OCI-LY7 (cell line): Measurements from ENCODE around the gene CACNA1D.

Source experiments
- EZH2phosphoT487 ChIP-seq: fragments of 200-600 bp; sonication (generic); IDR thresholded peaks from 2 replicates; pipeline ENCODE4 v1.6.1; 2018; ENCODE audit warnings: low read depth, borderline replicate concordance, mild to moderate bottlenecking, mixed run types, antibody characterized with exemption, low read length, moderate library complexity, mixed read lengths
- TF ChIP-seq, protein P1 (sequence below): fragments of 200-600 bp; sonication (generic); conservative IDR thresholded peaks from 2 replicates; pipeline ENCODE4 v1.5.1; 2014; ENCODE audit warnings: mild to moderate bottlenecking, antibody characterized with exemption, low read length, moderate library complexity, mixed read lengths

DNA sequence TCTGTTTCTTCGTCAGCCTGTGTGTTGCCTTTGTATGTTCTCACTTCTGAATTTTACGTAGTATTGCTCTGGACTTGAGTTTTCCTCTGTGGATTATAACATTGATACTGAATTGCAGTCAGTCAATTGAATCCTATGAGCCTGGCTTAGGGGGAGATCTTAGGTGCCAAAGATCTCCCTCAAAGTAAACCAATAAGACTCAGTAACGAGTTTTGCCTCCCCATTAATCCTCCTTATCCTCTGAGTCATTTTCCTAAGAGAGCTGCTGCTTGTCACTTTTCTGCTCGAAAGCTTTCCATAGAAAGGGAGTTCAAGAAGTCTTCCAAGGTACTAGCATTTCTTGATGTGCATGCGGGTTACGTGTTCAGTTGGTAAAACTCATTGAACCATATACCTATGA, 225.4 kb downstream of the CACNA1D start:
- TF ChIP-seq, protein P1, sequence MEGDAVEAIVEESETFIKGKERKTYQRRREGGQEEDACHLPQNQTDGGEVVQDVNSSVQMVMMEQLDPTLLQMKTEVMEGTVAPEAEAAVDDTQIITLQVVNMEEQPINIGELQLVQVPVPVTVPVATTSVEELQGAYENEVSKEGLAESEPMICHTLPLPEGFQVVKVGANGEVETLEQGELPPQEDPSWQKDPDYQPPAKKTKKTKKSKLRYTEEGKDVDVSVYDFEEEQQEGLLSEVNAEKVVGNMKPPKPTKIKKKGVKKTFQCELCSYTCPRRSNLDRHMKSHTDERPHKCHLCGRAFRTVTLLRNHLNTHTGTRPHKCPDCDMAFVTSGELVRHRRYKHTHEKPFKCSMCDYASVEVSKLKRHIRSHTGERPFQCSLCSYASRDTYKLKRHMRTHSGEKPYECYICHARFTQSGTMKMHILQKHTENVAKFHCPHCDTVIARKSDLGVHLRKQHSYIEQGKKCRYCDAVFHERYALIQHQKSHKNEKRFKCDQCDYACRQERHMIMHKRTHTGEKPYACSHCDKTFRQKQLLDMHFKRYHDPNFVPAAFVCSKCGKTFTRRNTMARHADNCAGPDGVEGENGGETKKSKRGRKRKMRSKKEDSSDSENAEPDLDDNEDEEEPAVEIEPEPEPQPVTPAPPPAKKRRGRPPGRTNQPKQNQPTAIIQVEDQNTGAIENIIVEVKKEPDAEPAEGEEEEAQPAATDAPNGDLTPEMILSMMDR = no peak
- TF ChIP-seq EZH2phosphoT487 = no peak
